Measurements from ENCODE around the gene ENPP5.

Gene ENPP5

DNA sequence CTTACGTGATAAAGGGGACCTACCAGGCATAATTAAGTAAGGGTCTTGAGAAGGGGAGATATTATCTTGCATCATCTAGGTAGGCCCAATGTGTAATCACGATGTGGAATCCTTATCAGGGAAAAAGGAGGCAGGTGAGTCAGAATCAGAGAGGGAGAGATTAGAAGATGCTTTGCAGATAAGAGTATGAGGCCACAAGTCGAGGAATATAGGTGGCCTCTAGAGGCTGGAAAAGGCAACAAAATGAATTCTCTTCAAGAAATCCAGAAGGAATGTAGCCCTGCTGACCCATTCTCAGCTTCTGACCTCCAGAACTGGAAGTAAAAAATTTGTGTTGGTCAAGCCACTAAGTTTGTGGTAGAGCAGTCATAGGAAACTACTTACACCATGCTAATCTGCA is 51.9 kb downstream of the ENPP5 start:
- Histone ChIP-seq H3K27me3 (no peaks in the 10 kb centered on the region), H3K4me3 (no peak overlapping the region), H3K4me1 (no peaks in the 10 kb centered on the region), H3K9me3 (peaks cover 10% of the 10 kb centered on the region; the same call in 1 of the 2 replicates), H3K4me2 (no peak overlapping the region), H4K20me1 (no peaks in the 10 kb centered on the region), H3K27ac (no peak overlapping the region), H3K36me3 (no peaks in the 10 kb centered on the region), H3K9ac (no peak overlapping the region)
- TF ChIP-seq Cebpa-rat (IDR thresholded peaks at IDR 0.05): no peak

GRCh38 chr6:46118157-46118556 is 52.6 kb downstream of the ENPP5 start:
- Histone ChIP-seq H3K27me3 (no peaks in the 10 kb centered on the region), H4K20me1 (no peaks in the 10 kb centered on the region), H3K9ac (no peak overlapping the region), H3K4me2 (no peak overlapping the region), H3K36me3 (no peaks in the 10 kb centered on the region), H3K4me3 (no peak overlapping the region), H3K4me1 (no peaks in the 10 kb centered on the region), H3K9me3 (peaks cover 10% of the 10 kb centered on the region; the same call in 1 of the 2 replicates), H3K27ac (no peak overlapping the region)
- no peak for TF ChIP-seq Cebpa-rat (IDR thresholded peaks at IDR 0.05)

DNA sequence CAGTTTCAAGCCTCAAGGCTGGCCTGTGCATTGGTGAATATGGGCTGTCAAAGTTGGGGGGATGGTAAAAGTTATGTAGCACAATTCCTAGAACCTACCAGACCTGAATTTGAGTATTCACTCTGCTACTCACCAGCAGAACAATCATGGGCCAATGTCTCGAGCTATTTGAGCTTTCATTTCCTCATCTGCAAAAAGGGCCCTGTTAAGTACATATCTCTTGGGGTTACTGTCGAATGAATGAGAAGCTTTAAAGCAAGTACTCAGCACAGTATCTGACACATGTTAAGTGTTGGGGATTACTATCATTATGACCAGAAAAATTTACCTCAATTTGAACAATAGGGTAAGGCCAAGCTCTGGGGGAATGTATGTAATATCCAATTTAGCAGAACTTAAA is 54.5 kb downstream of the ENPP5 start:
- TF ChIP-seq Cebpa-rat (IDR thresholded peaks at IDR 0.05): no peak
- no peak overlapping the region for H3K9ac ChIP-seq
- no peak overlapping the region for H3K27ac ChIP-seq

GRCh38 chr6:46115634-46116033 is 55.1 kb downstream of the ENPP5 start:
- no peak for TF ChIP-seq Cebpa-rat (IDR thresholded peaks at IDR 0.05)
- Histone ChIP-seq H4K20me1 (no peaks in the 10 kb centered on the region), H3K9me3 (peaks cover 16% of the 10 kb centered on the region), H3K9ac (no peak overlapping the region), H3K4me1 (no peaks in the 10 kb centered on the region), H3K27me3 (no peaks in the 10 kb centered on the region), H3K4me2 (no peak overlapping the region), H3K36me3 (no peaks in the 10 kb centered on the region), H3K4me3 (no peak overlapping the region), H3K27ac (no peak overlapping the region)

More for the DNA sequence above, 54.5 kb downstream of the ENPP5 start:
- Histone ChIP-seq H3K36me3 (no peaks in the 10 kb centered on the region), H3K4me2 (no peak overlapping the region), H3K27me3 (no peaks in the 10 kb centered on the region), H4K20me1 (no peaks in the 10 kb centered on the region), H3K9me3 (peaks cover 16% of the 10 kb centered on the region), H3K4me3 (no peak overlapping the region), H3K4me1 (no peaks in the 10 kb centered on the region)

DNA sequence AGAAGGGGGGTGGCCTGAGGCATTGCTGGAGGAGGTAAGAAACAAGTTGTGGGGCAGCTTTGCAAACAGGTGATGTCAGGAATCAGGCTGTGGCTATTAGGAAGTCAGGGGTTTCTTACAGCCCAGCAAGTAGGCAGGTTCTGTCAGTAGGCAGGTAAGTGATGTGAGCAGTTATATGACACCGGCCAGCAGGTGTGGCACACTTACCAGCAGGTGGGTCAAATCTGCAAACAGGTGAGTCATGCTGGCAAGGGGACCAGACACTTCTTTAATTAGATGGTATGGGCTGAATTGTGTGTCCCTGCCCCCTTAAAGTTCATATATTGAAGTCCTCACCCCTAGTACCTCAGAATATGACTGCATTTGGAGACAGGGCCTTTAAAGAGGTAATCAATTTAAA is 57.4 kb downstream of the ENPP5 start:
- Histone ChIP-seq H3K9ac (no peak overlapping the region), H3K36me3 (no peaks in the 10 kb centered on the region), H3K27ac (no peak overlapping the region), H4K20me1 (no peaks in the 10 kb centered on the region), H3K4me3 (no peak overlapping the region), H3K27me3 (no peaks in the 10 kb centered on the region), H3K4me1 (no peaks in the 10 kb centered on the region), H3K9me3 (peaks cover 5% of the 10 kb centered on the region; the same call in 1 of the 2 replicates), H3K4me2 (no peak overlapping the region)
- TF ChIP-seq Cebpa-rat (IDR thresholded peaks at IDR 0.05): no peak
